Measurements from ENCODE around the gene RAD23B. TPM values are rescaled to one million over a fixed set of nuclear protein-coding genes. Genes with fewer than 3 reads are reported as not detected.

The RAD23B gene
- total and polyA plus RNA-seq, 11 donors: 39.8 to 144 (median 105) TPM

DNA sequence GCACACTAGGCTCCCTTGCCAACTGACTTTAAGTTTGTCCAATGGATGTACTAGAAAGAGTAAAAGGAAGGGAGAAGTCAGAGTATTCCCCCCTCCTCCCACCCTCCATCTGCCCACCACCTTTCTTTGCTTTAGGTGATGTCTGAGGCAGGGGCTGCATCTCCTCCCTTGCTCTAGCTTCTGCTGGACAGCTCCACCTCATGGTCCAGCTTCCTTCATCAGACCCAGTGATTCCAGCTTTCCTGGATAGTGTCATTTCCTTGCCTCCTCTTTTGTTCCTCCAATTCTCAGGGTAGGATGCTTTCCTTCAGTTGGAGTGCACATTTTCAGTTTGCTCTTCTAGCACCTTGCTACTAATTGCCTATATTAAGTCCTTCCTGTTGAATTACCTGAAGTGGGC lies 67.4 kb downstream of the RAD23B start:
- ATAC-seq (no peak), DNase-seq (no peak)
- Histone ChIP-seq H3K27ac (no peak overlapping the region), H3K27me3 (no peaks in the 10 kb centered on the region), H3K36me3 (no peaks in the 10 kb centered on the region), H3K9me3 (peaks cover 0 to 16% (median 0%) of the 10 kb centered on the region in 12 donors), H3K4me3 (no peak overlapping the region), H3K4me1 (peaks cover 0 to 6% (median under 1%) of the 10 kb centered on the region in 12 donors)
- intact Hi-C loops (cut with DNase I): no loop called here
- TF ChIP-seq POLR2A (IDR thresholded peaks at IDR 0.05): no peak
- no peak for TF ChIP-seq CTCF (IDR thresholded peaks at IDR 0.05)

- H3K9me3 ChIP-seq: peaks cover 0 to 16% (median 0%) of the 10 kb centered on the region in 12 donors
- H3K4me3 ChIP-seq: no peak overlapping the region
- no peak for TF ChIP-seq POLR2A (IDR thresholded peaks at IDR 0.05)
- no peak for TF ChIP-seq CTCF (IDR thresholded peaks at IDR 0.05)
- no peaks in the 10 kb centered on the region for H3K27me3 ChIP-seq
- no peak overlapping the region for H3K27ac ChIP-seq
- no peak for ATAC-seq
- WGBS, 4 donors: 91 to 96% (median 93%) methylated on average over 6 of the region's 6 CpGs
- no peak for DNase-seq
- intact Hi-C loops (cut with DNase I): no loop called here
- H3K36me3 ChIP-seq: no peaks in the 10 kb centered on the region
- H3K4me1 ChIP-seq: no peaks in the 10 kb centered on the region
These were observed 68.4 kb downstream of the RAD23B start for GRCh38 chr9:107351382-107352045.

- no peaks in the 10 kb centered on the region for H3K4me1 ChIP-seq
- H3K27me3 ChIP-seq: no peaks in the 10 kb centered on the region
- H3K36me3 ChIP-seq: no peaks in the 10 kb centered on the region
- no peak for TF ChIP-seq POLR2A (IDR thresholded peaks at IDR 0.05)
- no peak for TF ChIP-seq CTCF (IDR thresholded peaks at IDR 0.05)
- 87 to 96% (median 88%) methylated on average over 3 of the region's 3 CpGs for WGBS, 4 donors
- DNase-seq: no peak
- H3K9me3 ChIP-seq: peaks cover 0 to 16% (median 0%) of the 10 kb centered on the region in 12 donors
- intact Hi-C loops (cut with DNase I): no loop called here
- no peak overlapping the region for H3K4me3 ChIP-seq
- no peak for ATAC-seq
- no peak overlapping the region for H3K27ac ChIP-seq
These were observed 72.3 kb downstream of the RAD23B start for GRCh38 chr9:107355394-107355793.

DNA sequence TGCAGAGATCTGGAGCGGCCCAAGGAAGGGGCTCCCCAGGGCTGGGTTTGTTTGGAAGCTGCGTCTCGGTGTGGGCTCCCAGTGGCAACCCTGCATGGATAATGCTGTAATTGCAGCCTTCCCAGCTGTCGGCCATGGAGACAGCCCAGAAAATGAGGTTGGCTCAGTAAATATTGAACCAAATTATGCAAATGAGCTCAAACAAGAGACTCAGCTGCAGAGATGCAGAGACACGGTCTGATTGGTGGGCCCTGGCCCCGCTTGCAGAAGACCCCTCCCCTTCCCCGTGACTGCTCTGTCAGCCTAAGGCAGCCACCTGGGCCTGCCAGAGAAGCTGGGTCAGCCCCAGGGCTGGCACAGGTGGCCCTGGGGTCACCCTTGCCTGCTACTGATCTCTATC lies 75.9 kb downstream of the RAD23B start:
- ATAC-seq: no peak
- TF ChIP-seq POLR2A (IDR thresholded peaks at IDR 0.05) (no peak), CTCF (IDR thresholded peaks at IDR 0.05) (no peak)
- 76 to 96% (median 85%) methylated on average over 5 to 7 of the region's 7 CpGs for WGBS, 4 donors

More for the DNA sequence above, 75.9 kb downstream of the RAD23B start:
- Histone ChIP-seq H3K27me3 (no peaks in the 10 kb centered on the region), H3K27ac (no peak overlapping the region), H3K4me1 (no peaks in the 10 kb centered on the region), H3K36me3 (no peaks in the 10 kb centered on the region), H3K9me3 (peaks cover 0 to 4% (median 0%) of the 10 kb centered on the region in 12 donors), H3K4me3 (no peak overlapping the region)
- no peak for DNase-seq
- intact Hi-C loops (cut with DNase I): no loop called here

All from heart left ventricle (tissue), 16 donors.